Natural killer cell treated with Interleukin-12 subunit alpha and Interleukin-12 subunit beta and Interleukin-15 and Interleukin-18, amount 100 ng/mL, for 72 hours (primary cell): ENCODE results near the gene PHEX. TPM values are rescaled to one million over a fixed set of nuclear protein-coding genes. Genes with fewer than 3 reads are reported as not detected.

ENCODE experiments used
- ATAC-seq, 2 donors: fragments of 150-1000 bp; cut with Tn5 transposase in 1 of 2; sonication (Bioruptor Pico), chemical (Tn5 transposase) in 1 of 2; 2 replicates each; pipeline ENCODE4 v1.10.0; 2021
- DNase-seq: peaks from one replicate; pipeline ENCODE4 v3.0.0; 2022; ENCODE audit warnings: low spot score
- H3K27ac Mint-ChIP-seq, 2 donors: 1 replicate in 1 of 2; 2 replicates in 1 of 2; pipeline ENCODE4 v1.8.0; 2022; ENCODE audit warnings: mixed read lengths in 2 of 2, mild to moderate bottlenecking in 1 of 2, moderate library complexity in 1 of 2
- H3K27me3 Mint-ChIP-seq, 2 donors: 1 replicate in 1 of 2; 2 replicates in 1 of 2; pipeline ENCODE4 v1.8.0; 2022; ENCODE audit warnings: mixed read lengths in 2 of 2
- H3K36me3 Mint-ChIP-seq: one replicate; pipeline ENCODE4 v1.8.0; 2022; ENCODE audit warnings: mixed read lengths
- H3K4me1 Mint-ChIP-seq, 2 donors: 1 replicate in 1 of 2; 2 replicates in 1 of 2; pipeline ENCODE4 v1.8.0; 2022; ENCODE audit warnings: low read depth in 2 of 2, mixed read lengths in 2 of 2, mild to moderate bottlenecking in 1 of 2
- H3K4me3 Mint-ChIP-seq: one replicate; pipeline ENCODE4 v1.8.0; 2022; ENCODE audit warnings: mixed read lengths
- H3K9me3 Mint-ChIP-seq: 2 replicates; pipeline ENCODE4 v1.8.0; 2022; ENCODE audit warnings: mixed read lengths
- total RNA-seq, 2 donors: library from RNA; stranded (reverse); gene quantifications; one replicate each; pipeline ENCODE4 v1.2.3, GENCODE V29; 2022

PHEX gene
- total RNA-seq, 2 donors from 2014 or later = 0.10 to 0.45 TPM

GRCh38 chrX:22159071-22159470, 126.9 kb downstream of the PHEX start:
- no peak overlapping the region for H3K4me3 Mint-ChIP-seq
- no peak for DNase-seq
- H3K4me1 Mint-ChIP-seq = no peaks in the 10 kb centered on the region
- no peaks in the 10 kb centered on the region for H3K9me3 Mint-ChIP-seq
- H3K27ac Mint-ChIP-seq = no peak overlapping the region
- peaks cover 4 to 11% of the 10 kb centered on the region in 2 donors for H3K27me3 Mint-ChIP-seq
- no peak for ATAC-seq
- no peaks in the 10 kb centered on the region for H3K36me3 Mint-ChIP-seq

GRCh38 chrX:22163326-22163725, 131.2 kb downstream of the PHEX start:
- ATAC-seq = no peak
- Mint-ChIP-seq H3K4me3 (no peak overlapping the region), H3K4me1 (no peaks in the 10 kb centered on the region), H3K27me3 (peaks cover 14 to 17% of the 10 kb centered on the region in 2 donors), H3K9me3 (no peaks in the 10 kb centered on the region), H3K27ac (no peak overlapping the region), H3K36me3 (no peaks in the 10 kb centered on the region)
- DNase-seq = no peak

- ATAC-seq = no peak
- Mint-ChIP-seq H3K9me3 (no peaks in the 10 kb centered on the region), H3K36me3 (no peaks in the 10 kb centered on the region), H3K27me3 (peaks cover 14 to 16% of the 10 kb centered on the region in 2 donors), H3K27ac (no peak overlapping the region), H3K4me3 (no peak overlapping the region), H3K4me1 (no peaks in the 10 kb centered on the region)
- no peak for DNase-seq
These were observed 132.8 kb downstream of the PHEX start for GRCh38 chrX:22164770-22165388.

- H3K27me3 Mint-ChIP-seq = peaks cover 14 to 18% of the 10 kb centered on the region in 2 donors
- no peaks in the 10 kb centered on the region for H3K9me3 Mint-ChIP-seq
- no peaks in the 10 kb centered on the region for H3K36me3 Mint-ChIP-seq
- DNase-seq (no peak), ATAC-seq (no peak)
- H3K4me3 Mint-ChIP-seq = no peak overlapping the region
- H3K27ac Mint-ChIP-seq = no peak overlapping the region
- no peaks in the 10 kb centered on the region for H3K4me1 Mint-ChIP-seq
These were observed 133.8 kb downstream of the PHEX start for GRCh38 chrX:22165732-22166457.

- DNase-seq = no peak
- Mint-ChIP-seq H3K27ac (no peak overlapping the region), H3K36me3 (no peaks in the 10 kb centered on the region), H3K4me3 (no peak overlapping the region), H3K9me3 (no peaks in the 10 kb centered on the region), H3K27me3 (peaks cover 7 to 14% of the 10 kb centered on the region in 2 donors), H3K4me1 (no peaks in the 10 kb centered on the region)
- no peak for ATAC-seq
These were observed 139.3 kb downstream of the PHEX start for GRCh38 chrX:22171287-22172060.

- Mint-ChIP-seq H3K36me3 (no peaks in the 10 kb centered on the region), H3K27ac (no peak overlapping the region), H3K4me1 (no peaks in the 10 kb centered on the region), H3K4me3 (no peak overlapping the region), H3K27me3 (peaks cover 7 to 12% of the 10 kb centered on the region in 2 donors), H3K9me3 (no peaks in the 10 kb centered on the region)
- no peak for DNase-seq
- ATAC-seq = no peak
These were observed 141.8 kb downstream of the PHEX start for GRCh38 chrX:22173966-22174365.

GRCh38 chrX:22177950-22178515, 145.9 kb downstream of the PHEX start:
- H3K4me1 Mint-ChIP-seq = no peaks in the 10 kb centered on the region
- no peak for ATAC-seq
- no peak overlapping the region for H3K27ac Mint-ChIP-seq
- DNase-seq = no peak
- H3K9me3 Mint-ChIP-seq = no peaks in the 10 kb centered on the region
- no peak overlapping the region for H3K4me3 Mint-ChIP-seq
- peaks cover 0 to 22% of the 10 kb centered on the region in 2 donors for H3K27me3 Mint-ChIP-seq
- H3K36me3 Mint-ChIP-seq = no peaks in the 10 kb centered on the region

GRCh38 chrX:22184096-22184495, 152.0 kb downstream of the PHEX start:
- DNase-seq (no peak), ATAC-seq (no peak)
- H3K27ac Mint-ChIP-seq = no peak overlapping the region
- no peaks in the 10 kb centered on the region for H3K4me1 Mint-ChIP-seq
- H3K4me3 Mint-ChIP-seq = no peak overlapping the region
- H3K36me3 Mint-ChIP-seq = no peaks in the 10 kb centered on the region
- no peaks in the 10 kb centered on the region for H3K9me3 Mint-ChIP-seq
- H3K27me3 Mint-ChIP-seq = peaks cover 0 to 27% of the 10 kb centered on the region in 2 donors

- Mint-ChIP-seq H3K36me3 (no peaks in the 10 kb centered on the region), H3K27ac (no peak overlapping the region), H3K4me3 (no peak overlapping the region), H3K9me3 (no peaks in the 10 kb centered on the region), H3K4me1 (no peaks in the 10 kb centered on the region), H3K27me3 (peaks cover 0 to 22% of the 10 kb centered on the region in 2 donors)
- ATAC-seq (no peak), DNase-seq (no peak)
These were observed 154.0 kb downstream of the PHEX start for GRCh38 chrX:22186165-22186564.

GRCh38 chrX:22192419-22193060, 160.4 kb downstream of the PHEX start:
- H3K27ac Mint-ChIP-seq = peak overlapping the region in 1 of 2 donors; percentile 5

GRCh38 chrX:22193851-22194659, 161.9 kb downstream of the PHEX start:
- no peak for ATAC-seq
- Mint-ChIP-seq H3K4me3 (no peak overlapping the region), H3K9me3 (no peaks in the 10 kb centered on the region), H3K36me3 (no peaks in the 10 kb centered on the region), H3K4me1 (peaks cover 3 to 5% of the 10 kb centered on the region in 2 donors), H3K27ac (no peak overlapping the region), H3K27me3 (peaks cover 18 to 19% of the 10 kb centered on the region in 2 donors)
- DNase-seq = no peak

More at GRCh38 chrX:22192419-22193060, 160.4 kb downstream of the PHEX start:
- peak; percentile 67 for DNase-seq
- peak in 1 of 2 donors; percentile 83 for ATAC-seq
- Mint-ChIP-seq H3K36me3 (no peaks in the 10 kb centered on the region), H3K4me1 (peaks cover 3 to 5% of the 10 kb centered on the region in 2 donors), H3K27me3 (peaks cover 7 to 15% of the 10 kb centered on the region in 2 donors), H3K4me3 (no peak overlapping the region), H3K9me3 (no peaks in the 10 kb centered on the region)

GRCh38 chrX:22194660-22194945, 162.5 kb downstream of the PHEX start:
- peaks cover 18 to 19% of the 10 kb centered on the region in 2 donors for H3K27me3 Mint-ChIP-seq

GRCh38 chrX:22196149-22196548, 164.0 kb downstream of the PHEX start:
- Mint-ChIP-seq H3K4me3 (no peak overlapping the region), H3K27ac (no peak overlapping the region), H3K9me3 (no peaks in the 10 kb centered on the region), H3K4me1 (peaks cover 3 to 5% of the 10 kb centered on the region in 2 donors), H3K27me3 (peaks cover 17 to 18% of the 10 kb centered on the region in 2 donors), H3K36me3 (no peaks in the 10 kb centered on the region)
- DNase-seq (no peak), ATAC-seq (no peak)

More at GRCh38 chrX:22194660-22194945, 162.5 kb downstream of the PHEX start:
- DNase-seq = no peak
- ATAC-seq = no peak
- no peak overlapping the region for H3K4me3 Mint-ChIP-seq
- no peak overlapping the region for H3K27ac Mint-ChIP-seq
- H3K9me3 Mint-ChIP-seq = no peaks in the 10 kb centered on the region
- H3K36me3 Mint-ChIP-seq = no peaks in the 10 kb centered on the region
- peaks cover 3 to 5% of the 10 kb centered on the region in 2 donors for H3K4me1 Mint-ChIP-seq
